CD8-positive, alpha-beta memory T cell (primary cell): ENCODE measurements around the gene TTC3. TPM values are rescaled to one million over a fixed set of nuclear protein-coding genes. Genes with fewer than 3 reads are reported as not detected.
"Not testable (repeated sequence)": the region's sequence is repeated elsewhere in the genome, so short reads cannot be mapped to it uniquely, and the experiment has no call there.

Experiments used
- CTCF ChIA-PET: fragments of 350-600 bp; sonication (Branson Sonifier 250); formaldehyde crosslinking; loops from one replicate; lab custom pipeline; 2021; ENCODE audit warnings: antibody characterized with exemption; lab: Charles Lee
- POLR2A ChIA-PET: fragments of 350-600 bp; sonication (Branson Sonifier 250); formaldehyde crosslinking; loops from one replicate; lab custom pipeline; 2021; ENCODE audit warnings: antibody characterized with exemption; lab: Charles Lee
- DNase-seq, 5 donors: peaks; one replicate each; pipeline versions ENCODE4 v3.0.0 to v3.0.0-alpha.2; 2020 to 2022; ENCODE audit warnings: mixed read lengths in 1 of 5
- H3K27ac ChIP-seq: one replicate; pipeline ENCODE4 v1.7.0; 2013; ENCODE audit warnings: low read depth, mild to moderate bottlenecking, low read length, moderate library complexity
- H3K27me3 ChIP-seq: 2 replicates; pipeline ENCODE4 v1.7.0; 2013; ENCODE audit warnings: low read length, mild to moderate bottlenecking; ENCODE audit not compliant: insufficient read depth, poor library complexity, severe bottlenecking
- H3K36me3 ChIP-seq: 2 replicates; pipeline ENCODE4 v1.7.0; 2013; ENCODE audit warnings: mild to moderate bottlenecking, low read length, moderate library complexity; ENCODE audit not compliant: insufficient read depth
- H3K4me1 ChIP-seq: 2 replicates; pipeline ENCODE4 v1.7.0; 2013; ENCODE audit warnings: mild to moderate bottlenecking, low read length, moderate library complexity; ENCODE audit not compliant: insufficient read depth
- H3K4me3 ChIP-seq: 2 replicates; pipeline ENCODE4 v1.7.0; 2013; ENCODE audit warnings: mild to moderate bottlenecking, low read length
- H3K9me3 ChIP-seq: 2 replicates; pipeline ENCODE4 v1.7.0; 2013; ENCODE audit warnings: mild to moderate bottlenecking, low read length
- H3K27ac Mint-ChIP-seq, 8 donors: one replicate each; pipeline ENCODE4 v1.8.0; 2020 to 2021; ENCODE audit warnings: mixed read lengths in 8 of 8, mild to moderate bottlenecking in 6 of 8, inconsistent platforms in 3 of 8, moderate library complexity in 3 of 8
- H3K27me3 Mint-ChIP-seq, 2 donors: one replicate each; pipeline ENCODE4 v1.8.0; 2020 to 2021; ENCODE audit warnings: mixed read lengths in 2 of 2, mild to moderate bottlenecking in 1 of 2, moderate library complexity in 1 of 2
- H3K36me3 Mint-ChIP-seq, 3 donors: one replicate each; pipeline ENCODE4 v1.8.0; 2020 to 2021; ENCODE audit warnings: mixed read lengths in 3 of 3, inconsistent platforms in 1 of 3, mild to moderate bottlenecking in 1 of 3
- H3K4me1 Mint-ChIP-seq, 3 donors: one replicate each; pipeline ENCODE4 v1.8.0; 2020 to 2021; ENCODE audit warnings: mixed read lengths in 3 of 3, inconsistent platforms in 1 of 3, mild to moderate bottlenecking in 1 of 3
- H3K4me3 Mint-ChIP-seq, 7 donors: one replicate each; pipeline ENCODE4 v1.8.0; 2020 to 2021; ENCODE audit warnings: mixed read lengths in 7 of 7, mild to moderate bottlenecking in 6 of 7, moderate library complexity in 4 of 7, inconsistent platforms in 2 of 7
- H3K9me3 Mint-ChIP-seq, 5 donors: one replicate each; pipeline ENCODE4 v1.8.0; 2020 to 2022; ENCODE audit warnings: mixed read lengths in 5 of 5, mild to moderate bottlenecking in 3 of 5, moderate library complexity in 2 of 5, inconsistent platforms in 1 of 5
- polyA plus RNA-seq: library from polyadenylated mRNA; unstranded; fragments of 300-500 nt; fragmentation: Illumina TruSeq; gene quantifications from one replicate; pipeline ENCODE4 v1.2.3, GENCODE V29; 2021
- total RNA-seq, 2 experiments: library from RNA; stranded (reverse); gene quantifications; one replicate each; pipeline ENCODE4 v1.2.3, GENCODE V29; 2021

The TTC3 gene, protein sequence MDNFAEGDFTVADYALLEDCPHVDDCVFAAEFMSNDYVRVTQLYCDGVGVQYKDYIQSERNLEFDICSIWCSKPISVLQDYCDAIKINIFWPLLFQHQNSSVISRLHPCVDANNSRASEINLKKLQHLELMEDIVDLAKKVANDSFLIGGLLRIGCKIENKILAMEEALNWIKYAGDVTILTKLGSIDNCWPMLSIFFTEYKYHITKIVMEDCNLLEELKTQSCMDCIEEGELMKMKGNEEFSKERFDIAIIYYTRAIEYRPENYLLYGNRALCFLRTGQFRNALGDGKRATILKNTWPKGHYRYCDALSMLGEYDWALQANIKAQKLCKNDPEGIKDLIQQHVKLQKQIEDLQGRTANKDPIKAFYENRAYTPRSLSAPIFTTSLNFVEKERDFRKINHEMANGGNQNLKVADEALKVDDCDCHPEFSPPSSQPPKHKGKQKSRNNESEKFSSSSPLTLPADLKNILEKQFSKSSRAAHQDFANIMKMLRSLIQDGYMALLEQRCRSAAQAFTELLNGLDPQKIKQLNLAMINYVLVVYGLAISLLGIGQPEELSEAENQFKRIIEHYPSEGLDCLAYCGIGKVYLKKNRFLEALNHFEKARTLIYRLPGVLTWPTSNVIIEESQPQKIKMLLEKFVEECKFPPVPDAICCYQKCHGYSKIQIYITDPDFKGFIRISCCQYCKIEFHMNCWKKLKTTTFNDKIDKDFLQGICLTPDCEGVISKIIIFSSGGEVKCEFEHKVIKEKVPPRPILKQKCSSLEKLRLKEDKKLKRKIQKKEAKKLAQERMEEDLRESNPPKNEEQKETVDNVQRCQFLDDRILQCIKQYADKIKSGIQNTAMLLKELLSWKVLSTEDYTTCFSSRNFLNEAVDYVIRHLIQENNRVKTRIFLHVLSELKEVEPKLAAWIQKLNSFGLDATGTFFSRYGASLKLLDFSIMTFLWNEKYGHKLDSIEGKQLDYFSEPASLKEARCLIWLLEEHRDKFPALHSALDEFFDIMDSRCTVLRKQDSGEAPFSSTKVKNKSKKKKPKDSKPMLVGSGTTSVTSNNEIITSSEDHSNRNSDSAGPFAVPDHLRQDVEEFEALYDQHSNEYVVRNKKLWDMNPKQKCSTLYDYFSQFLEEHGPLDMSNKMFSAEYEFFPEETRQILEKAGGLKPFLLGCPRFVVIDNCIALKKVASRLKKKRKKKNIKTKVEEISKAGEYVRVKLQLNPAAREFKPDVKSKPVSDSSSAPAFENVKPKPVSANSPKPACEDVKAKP (N-terminal part only)
- total RNA-seq (10 to 100 TPM; 53.0 to 54.5 TPM), polyA plus RNA-seq (108 TPM)

GRCh38 chr21:37072988-37073416 is at the start of gene TTC3, which contains the start of gene PIGP:
TTC3 (plus strand) TSS chr21:37073254; CDS start chr21:37087258, 14,004 bp downstream.
PIGP (minus strand) TSS chr21:37073071; CDS start chr21:37072515, 556 bp downstream.
- ChIA-PET POLR2A (interaction anchor here (1.3 kb wide), 1 partner anchor 96 kb away, joined by 3 read pairs; no protein-coding TSS in a partner anchor), CTCF (no interaction called here)
- peaks cover 0 to 3% (median 0%) of the 10 kb centered on the region in 5 donors for H3K9me3 Mint-ChIP-seq
- peak within 1 kb of the TSS; percentile 93 for H3K27ac ChIP-seq
- H3K9me3 ChIP-seq = no peaks in the 10 kb centered on the region
- H3K36me3 ChIP-seq = no peaks in the 10 kb centered on the region
- H3K4me1 Mint-ChIP-seq = peaks cover 47 to 63% (median 62%) of the 10 kb centered on the region in 3 donors
- H3K4me1 ChIP-seq = peaks cover 15% of the 10 kb centered on the region
- H3K27me3 ChIP-seq = no peaks in the 10 kb centered on the region
- H3K36me3 Mint-ChIP-seq = peaks cover 3 to 23% (median 5%) of the 10 kb centered on the region in 3 donors
- H3K4me3 Mint-ChIP-seq = peak within 1 kb of the TSS; percentile 92 to 100 (median 96)
- peak within 1 kb of the TSS; percentile 91 for H3K4me3 ChIP-seq
- peak within 1 kb of the TSS; percentile 94 to 100 (median 98) for H3K27ac Mint-ChIP-seq
- H3K27me3 Mint-ChIP-seq = peaks cover 0 to 3% of the 10 kb centered on the region in 2 donors
- peak; percentile 94 to 97 (median 96) for DNase-seq

DNA sequence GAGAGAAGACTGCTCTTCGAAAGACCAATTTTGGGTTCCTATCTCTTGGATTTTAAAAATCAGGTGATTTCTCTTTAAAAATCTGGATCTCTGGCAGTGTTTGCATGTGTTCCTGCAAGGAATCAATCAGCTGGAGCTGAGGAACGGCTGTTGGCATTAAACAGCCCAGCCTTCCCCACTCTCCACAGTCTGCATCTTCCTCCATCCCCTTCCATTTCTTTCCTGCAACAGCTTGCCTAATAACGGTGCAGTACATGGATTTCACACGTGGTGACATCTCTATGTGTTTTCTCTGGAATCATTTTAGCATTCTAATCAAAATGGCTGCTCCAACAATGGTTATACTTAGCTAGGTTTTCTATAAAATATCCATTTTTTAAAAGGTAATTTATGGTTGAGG is 46.6 kb upstream of the TTC3 start:
- H3K9me3 Mint-ChIP-seq = no peaks in the 10 kb centered on the region
- no peak overlapping the region for H3K27ac ChIP-seq
- no peaks in the 10 kb centered on the region for H3K36me3 ChIP-seq
- H3K36me3 Mint-ChIP-seq = peaks cover 0 to 3% (median 0%) of the 10 kb centered on the region in 3 donors
- H3K9me3 ChIP-seq = no peaks in the 10 kb centered on the region
- H3K4me1 ChIP-seq = no peaks in the 10 kb centered on the region
- no peak overlapping the region for H3K27ac Mint-ChIP-seq
- ChIA-PET CTCF (interaction anchor here (1.5 kb wide), 1 partner anchor 17 kb away, joined by 3 read pairs; no protein-coding TSS in a partner anchor), POLR2A (no interaction called here)
- DNase-seq = no peak
- no peak overlapping the region for H3K4me3 Mint-ChIP-seq
- no peak overlapping the region for H3K4me3 ChIP-seq
- no peaks in the 10 kb centered on the region for H3K4me1 Mint-ChIP-seq
- H3K27me3 Mint-ChIP-seq = peaks cover 2 to 3% of the 10 kb centered on the region in 2 donors
- H3K27me3 ChIP-seq = no peaks in the 10 kb centered on the region

GRCh38 chr21:37028570-37028969 is 44.5 kb upstream of the TTC3 start:
- Histone ChIP-seq H3K4me3 (no peak overlapping the region), H3K9me3 (no peaks in the 10 kb centered on the region), H3K27ac (no peak overlapping the region), H3K4me1 (no peaks in the 10 kb centered on the region), H3K36me3 (no peaks in the 10 kb centered on the region), H3K27me3 (no peaks in the 10 kb centered on the region)
- H3K27ac Mint-ChIP-seq = no peak overlapping the region
- ChIA-PET CTCF (no interaction called here), POLR2A (no interaction called here)
- H3K27me3 Mint-ChIP-seq = peaks cover 3 to 6% of the 10 kb centered on the region in 2 donors
- no peak for DNase-seq
- H3K4me1 Mint-ChIP-seq = no peaks in the 10 kb centered on the region
- peaks cover 0 to 2% (median 0%) of the 10 kb centered on the region in 3 donors for H3K36me3 Mint-ChIP-seq
- H3K9me3 Mint-ChIP-seq = no peaks in the 10 kb centered on the region
- H3K4me3 Mint-ChIP-seq = no peak overlapping the region

GRCh38 chr21:37030864-37031263 is 42.2 kb upstream of the TTC3 start:
- H3K9me3 Mint-ChIP-seq = no peaks in the 10 kb centered on the region
- CTCF ChIA-PET = no interaction called here
- H3K27ac Mint-ChIP-seq = no peak overlapping the region

DNA sequence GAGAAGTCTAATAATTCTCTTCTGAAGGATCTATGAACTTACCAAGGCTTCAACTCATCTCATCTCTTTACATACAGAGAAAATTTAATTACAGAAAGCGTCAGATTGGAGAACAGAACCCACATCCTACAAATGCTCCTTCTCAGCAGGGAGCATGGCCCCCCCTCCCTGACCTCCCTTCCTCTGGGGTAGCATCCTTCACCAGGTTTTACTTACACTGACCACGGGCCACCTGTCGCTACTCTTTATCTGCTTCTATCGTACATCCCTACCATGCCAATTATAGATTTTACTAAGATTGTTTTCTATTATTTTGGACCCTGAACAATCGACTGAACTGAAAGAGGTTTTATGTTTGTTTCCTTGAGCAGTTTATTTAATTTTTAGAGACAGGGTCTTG is 40.8 kb upstream of the TTC3 start:
- H3K4me1 ChIP-seq = no peaks in the 10 kb centered on the region
- no peak overlapping the region for H3K4me3 ChIP-seq
- no peaks in the 10 kb centered on the region for H3K4me1 Mint-ChIP-seq
- no peak overlapping the region for H3K4me3 Mint-ChIP-seq
- no peaks in the 10 kb centered on the region for H3K27me3 ChIP-seq
- H3K27ac ChIP-seq = no peak overlapping the region
- no peaks in the 10 kb centered on the region for H3K36me3 ChIP-seq
- H3K36me3 Mint-ChIP-seq = no peaks in the 10 kb centered on the region
- no peaks in the 10 kb centered on the region for H3K9me3 ChIP-seq
- H3K9me3 Mint-ChIP-seq = no peaks in the 10 kb centered on the region
- DNase-seq = no peak
- POLR2A ChIA-PET = no interaction called here
- H3K27me3 Mint-ChIP-seq = peaks cover 3 to 10% of the 10 kb centered on the region in 2 donors
- CTCF ChIA-PET = no interaction called here
- H3K27ac Mint-ChIP-seq = no peak overlapping the region

More at GRCh38 chr21:37030864-37031263, 42.2 kb upstream of the TTC3 start:
- no peaks in the 10 kb centered on the region for H3K4me1 Mint-ChIP-seq
- Histone ChIP-seq H3K27ac (no peak overlapping the region), H3K9me3 (no peaks in the 10 kb centered on the region), H3K4me3 (no peak overlapping the region), H3K36me3 (no peaks in the 10 kb centered on the region), H3K27me3 (no peaks in the 10 kb centered on the region), H3K4me1 (no peaks in the 10 kb centered on the region)
- H3K4me3 Mint-ChIP-seq = no peak overlapping the region
- DNase-seq = no peak
- peaks cover 6% of the 10 kb centered on the region in 2 donors for H3K27me3 Mint-ChIP-seq
- POLR2A ChIA-PET = no interaction called here
- no peaks in the 10 kb centered on the region for H3K36me3 Mint-ChIP-seq

- H3K9me3 Mint-ChIP-seq = no peaks in the 10 kb centered on the region
- POLR2A ChIA-PET = no interaction called here
Observed at GRCh38 chr21:37032877-37033471, 40.1 kb upstream of the TTC3 start.

GRCh38 chr21:37034394-37034793 is 38.7 kb upstream of the TTC3 start:
- H3K27ac ChIP-seq, H3K9me3 ChIP-seq, H3K4me3 Mint-ChIP-seq, H3K36me3 ChIP-seq, H3K27ac Mint-ChIP-seq, H3K4me1 ChIP-seq, H3K27me3 Mint-ChIP-seq, H3K36me3 Mint-ChIP-seq, H3K27me3 ChIP-seq, H3K4me1 Mint-ChIP-seq, CTCF ChIA-PET, DNase-seq, POLR2A ChIA-PET, H3K4me3 ChIP-seq, H3K9me3 Mint-ChIP-seq: not testable (repeated sequence)

More at GRCh38 chr21:37032877-37033471, 40.1 kb upstream of the TTC3 start:
- no peaks in the 10 kb centered on the region for H3K36me3 Mint-ChIP-seq
- H3K4me3 Mint-ChIP-seq = no peak overlapping the region
- no peak overlapping the region for H3K27ac ChIP-seq
- no peaks in the 10 kb centered on the region for H3K9me3 ChIP-seq
- H3K4me1 Mint-ChIP-seq = no peaks in the 10 kb centered on the region
- no peak for DNase-seq
- no peaks in the 10 kb centered on the region for H3K27me3 ChIP-seq
- no peak overlapping the region for H3K4me3 ChIP-seq
- no peak overlapping the region for H3K27ac Mint-ChIP-seq
- H3K27me3 Mint-ChIP-seq = peaks cover 3 to 10% of the 10 kb centered on the region in 2 donors
- H3K4me1 ChIP-seq = no peaks in the 10 kb centered on the region
- CTCF ChIA-PET = no interaction called here
- no peaks in the 10 kb centered on the region for H3K36me3 ChIP-seq
